ENCODE measurements around the gene MPP3.

- no peak for TF ChIP-seq IRF1 (CRISPR knock-in tag; IDR thresholded peaks at IDR 0.05)
- TF ChIP-seq NFYB (CRISPR knock-in tag; conservative IDR thresholded peaks at IDR 0.05; ENCODE audit: low read depth): no peak
- no peak for TF ChIP-seq CTCF (IDR thresholded peaks at IDR 0.05)
- TF ChIP-seq NFATC4 (CRISPR knock-in tag; IDR thresholded peaks at IDR 0.05): no peak
Observed at GRCh38 chr17:43822570-43823190, 10.3 kb downstream of the MPP3 start.
